T-helper 1 cell treated with Interleukin-12 subunit alpha and Interleukin-12 subunit beta and Interleukin-4 antibody, amounts not matched to agents 30 ng/mL and 1 ng/mL, for 36 hours (primary cell): ENCODE data around the gene CBFA2T2. TPM values are rescaled to one million over a fixed set of nuclear protein-coding genes. Genes with fewer than 3 reads are reported as not detected.
"Not testable (repeated sequence)": the region's sequence is repeated elsewhere in the genome, so short reads cannot be mapped to it uniquely, and the experiment has no call there.

ENCODE experiments used
- intact Hi-C: fragments of 100-400 bp; cut with micrococcal nuclease; formaldehyde crosslinking; loops from one replicate; pipeline ENCODE4 v1.15.1; 2024
- total RNA-seq: library from RNA; stranded (reverse); gene quantifications from 2 replicates; pipeline ENCODE4 v1.2.3, GENCODE V29; 2022

Gene CBFA2T2
- total RNA-seq, result 18.9 and 19.4 TPM in 2 replicates

GRCh38 chr20:33490023-33490933 is at the start of gene CBFA2T2:
TSS of gene CBFA2T2 (plus strand) at chr20:33490096. CDS start at chr20:33490268, 172 bp downstream.
- intact Hi-C loops, result no loop called here

DNA sequence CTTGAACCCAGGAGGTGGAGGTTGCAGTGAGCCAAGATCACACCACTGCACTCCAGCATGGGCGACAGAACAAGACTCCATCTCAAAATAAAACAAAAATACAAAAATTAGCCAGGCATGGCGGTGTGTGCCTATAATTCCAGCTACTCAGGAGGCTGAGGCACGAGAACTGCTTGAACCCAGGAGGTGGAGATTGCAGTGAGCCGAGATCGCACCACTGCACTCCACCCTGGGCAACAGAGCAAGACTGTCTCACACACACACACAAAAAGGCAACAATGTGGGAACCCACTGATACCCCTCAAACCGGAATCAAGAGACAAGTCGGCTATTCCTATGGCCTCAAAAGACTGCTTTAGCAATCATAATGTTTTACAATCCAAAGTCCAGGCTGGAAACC is 49.3 kb upstream of the CBFA2T2 start:
- intact Hi-C loops, result loop anchor here (5.0 to 10.0 kb wide), 3 partner anchors 143 to 864 kb away; partner anchors contain the start of genes AHCY and EIF2S2

DNA sequence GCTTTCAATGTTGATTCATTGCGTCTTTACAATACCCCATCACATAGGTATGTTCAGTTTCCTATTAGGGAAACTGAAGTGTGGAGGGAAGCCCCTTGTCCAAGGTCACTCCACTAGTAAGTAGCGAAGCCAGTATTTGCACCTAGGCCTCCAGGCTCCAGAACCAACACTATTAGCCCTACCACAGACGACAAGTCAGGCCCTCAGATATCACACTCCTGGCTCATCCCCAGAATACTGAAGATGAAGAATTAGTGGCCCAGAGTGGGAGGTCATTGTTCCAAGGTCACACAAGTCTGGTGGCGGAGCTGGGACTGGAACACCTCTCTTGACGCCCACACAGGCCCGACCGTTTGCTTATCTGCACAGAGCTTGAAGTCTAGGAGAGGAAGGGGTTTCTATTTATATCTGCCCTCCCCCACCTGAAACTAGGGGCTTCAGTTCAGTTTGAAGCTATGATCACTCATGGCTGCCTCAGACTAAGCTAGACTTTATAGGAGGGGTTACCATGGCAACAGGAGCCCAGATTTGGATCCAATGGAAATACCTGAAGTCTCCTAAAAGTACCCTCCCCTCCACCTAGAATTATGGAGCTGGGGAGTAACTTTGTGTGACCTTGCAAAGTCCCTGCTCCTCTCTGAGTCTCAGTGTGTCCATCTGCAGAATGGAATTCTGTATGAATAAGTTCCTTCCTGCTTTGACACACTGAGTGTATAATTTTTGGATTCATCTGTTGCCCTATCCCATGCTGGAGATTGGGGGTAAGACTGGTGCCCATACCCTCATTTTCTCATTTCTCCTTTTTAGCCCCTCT is 48.5 kb upstream of the CBFA2T2 start:
- intact Hi-C loops, result loop anchor here (5.0 to 10.0 kb wide), 3 partner anchors 144 to 863 kb away; partner anchors contain the start of genes AHCY and EIF2S2

- intact Hi-C loops, result loop anchor here (1.0 to 10.0 kb wide), 4 partner anchors 145 to 862 kb away; partner anchors contain the start of genes AHCY and EIF2S2
These were observed 47.5 kb upstream of the CBFA2T2 start for GRCh38 chr20:33442136-33443005.

- intact Hi-C loops, result loop anchor here (1.0 to 10.0 kb wide), 4 partner anchors 146 to 862 kb away; partner anchors contain the start of genes AHCY and EIF2S2
These were observed 46.8 kb upstream of the CBFA2T2 start for GRCh38 chr20:33443006-33443511.

DNA sequence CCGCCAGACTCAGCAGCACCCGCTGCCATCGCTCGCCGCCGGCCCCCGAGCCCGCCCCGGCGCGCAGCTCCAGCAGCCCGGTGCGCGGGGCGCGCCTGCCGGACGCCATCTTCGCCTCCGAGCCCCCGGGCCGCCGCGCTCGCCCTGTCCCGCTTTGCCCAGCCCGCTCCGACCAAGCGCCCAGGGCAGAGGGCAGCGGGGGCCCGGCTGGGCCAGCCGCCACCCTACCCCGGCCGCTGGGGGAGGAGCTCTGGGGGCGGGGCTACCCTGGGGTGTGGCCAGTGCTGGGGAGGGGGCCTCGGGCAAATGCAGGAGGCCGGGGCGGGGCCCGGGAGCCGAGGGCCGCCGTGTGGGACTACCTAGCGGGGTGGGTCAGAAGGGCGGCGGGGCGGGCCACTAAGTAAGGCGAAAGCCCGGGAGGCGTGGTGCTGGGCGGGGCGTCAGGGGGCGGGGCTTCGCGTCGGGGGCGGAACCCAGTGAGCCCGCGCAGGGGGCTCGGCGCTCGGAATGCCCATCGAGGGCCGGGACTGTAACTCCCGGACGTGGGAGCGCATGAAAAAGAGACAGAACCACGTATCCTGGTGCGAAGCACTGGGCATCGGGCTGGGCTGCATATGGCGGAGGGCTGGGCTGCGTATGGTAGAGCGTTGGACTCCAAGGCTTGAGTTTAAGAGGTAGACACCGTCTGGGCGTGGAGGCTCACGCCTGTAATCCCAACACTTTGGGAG is 46.2 kb upstream of the CBFA2T2 start, which contains the start of gene SNTA1:
TSS of gene SNTA1 (minus strand) at position 252 of the 728 bp plus-strand sequence. CDS start at position 109, 143 bp downstream.
- intact Hi-C loops, result loop anchor here (1.0 to 10.0 kb wide), 11 partner anchors 14 to 861 kb away; partner anchors contain the start of genes ACTL10, AHCY, CDK5RAP1 and E2F1

- intact Hi-C loops, result loop anchor here (1.0 to 10.0 kb wide), 10 partner anchors 12 to 860 kb away; partner anchors contain the start of genes ACTL10, AHCY, CDK5RAP1 and E2F1
These were observed 44.9 kb upstream of the CBFA2T2 start for GRCh38 chr20:33444797-33445560.

DNA sequence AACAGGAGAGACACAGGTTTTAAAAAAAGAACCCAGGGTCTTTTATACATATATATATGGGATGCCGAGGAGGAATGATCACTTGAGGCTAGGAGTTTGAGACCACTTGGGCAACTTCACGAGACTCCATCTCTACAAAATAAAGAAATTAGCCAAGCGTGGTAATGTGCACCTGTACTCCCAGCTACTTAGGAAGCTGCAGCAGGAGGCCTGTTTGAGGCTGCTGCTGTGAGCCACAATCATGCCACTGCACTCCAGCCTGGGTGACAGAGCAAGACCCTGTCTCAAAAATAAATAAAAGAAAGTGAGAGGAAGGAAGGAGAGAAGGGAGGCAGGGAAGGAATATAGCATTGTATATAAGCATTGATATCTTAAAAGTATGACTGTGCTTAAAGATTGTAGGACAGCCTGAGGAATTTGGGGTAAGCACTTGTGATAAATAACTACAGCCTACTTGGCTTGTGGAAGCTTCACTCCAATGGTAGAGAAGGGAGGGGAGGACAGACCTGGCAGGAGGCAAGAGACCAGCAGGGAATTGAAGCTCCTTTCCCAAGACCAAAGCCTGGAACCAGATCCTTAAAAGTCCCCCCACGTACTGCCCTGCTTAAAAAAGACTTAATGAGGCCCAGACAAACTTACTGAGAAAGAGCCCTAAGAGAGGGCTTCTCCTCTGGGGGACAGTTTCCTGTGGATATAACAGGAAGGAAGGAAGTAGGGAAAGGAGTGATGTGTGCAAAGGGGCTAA is 43.8 kb upstream of the CBFA2T2 start:
- intact Hi-C loops, result loop anchor here (10.0 kb wide), 1 partner anchor 859 kb away; the partner anchor contains the start of gene AHCY

DNA sequence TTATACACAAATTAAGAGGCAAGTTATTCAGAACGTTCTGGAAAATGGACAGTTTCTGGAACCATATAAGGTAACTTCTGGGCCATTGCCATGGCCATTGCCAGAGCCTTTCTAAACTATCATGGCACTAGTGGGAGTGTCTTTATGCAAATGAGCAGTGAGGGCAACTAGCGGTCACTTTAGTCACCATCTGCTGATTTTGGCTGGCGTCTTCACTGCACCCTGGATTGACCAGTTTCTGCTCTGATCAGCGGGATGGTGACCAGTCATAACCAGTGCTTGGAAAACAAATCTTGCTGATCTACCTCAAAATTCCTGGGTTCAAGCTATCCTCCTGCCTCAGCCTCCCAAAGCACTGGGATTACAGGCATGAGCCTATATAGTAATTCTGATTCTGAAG is 39.0 kb upstream of the CBFA2T2 start:
- intact Hi-C loops, result no loop called here

DNA sequence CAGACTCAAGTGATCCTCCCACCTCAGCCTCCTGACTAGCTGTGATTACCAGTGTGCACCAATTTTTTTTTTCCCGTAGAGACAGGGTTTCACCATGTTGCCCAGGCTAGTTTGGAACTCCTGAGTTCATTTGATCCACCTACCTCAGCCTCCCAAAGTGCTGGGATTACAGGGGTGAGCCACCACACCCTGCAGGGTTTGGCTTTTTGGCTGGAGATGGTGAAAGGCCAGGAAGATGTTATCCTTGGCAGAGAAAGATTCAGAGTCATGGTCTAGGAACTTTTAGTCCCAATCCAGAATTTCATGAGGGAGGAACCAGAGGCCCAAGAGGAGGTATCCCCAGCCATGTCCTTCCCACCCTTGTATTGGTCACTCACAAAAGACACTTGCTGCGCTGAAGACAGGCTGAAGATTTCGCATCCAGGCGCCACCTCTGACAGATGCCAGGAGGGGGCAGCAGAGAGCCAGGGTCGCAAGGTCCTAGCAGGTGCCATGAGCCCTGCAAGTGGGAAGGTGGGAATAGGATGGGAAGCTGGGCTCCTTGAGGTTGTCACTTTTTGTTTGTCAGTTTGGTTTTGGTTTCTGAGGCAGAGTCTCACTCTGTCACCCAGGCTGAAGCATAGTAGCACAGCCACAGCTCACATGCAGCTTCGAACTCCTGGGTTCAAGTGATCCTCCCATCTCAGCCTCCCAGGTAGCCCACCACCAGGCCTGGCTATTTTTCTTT is 32.8 kb upstream of the CBFA2T2 start:
- intact Hi-C loops, result loop anchor here (1.0 to 5.0 kb wide), 7 partner anchors 13 to 672 kb away; partner anchors contain the start of gene ACTL10

- intact Hi-C loops, result loop anchor here (5.0 kb wide), 2 partner anchors 328 to 608 kb away; no protein-coding TSS in a partner anchor
These were observed 30.3 kb upstream of the CBFA2T2 start for GRCh38 chr20:33459599-33459998.

DNA sequence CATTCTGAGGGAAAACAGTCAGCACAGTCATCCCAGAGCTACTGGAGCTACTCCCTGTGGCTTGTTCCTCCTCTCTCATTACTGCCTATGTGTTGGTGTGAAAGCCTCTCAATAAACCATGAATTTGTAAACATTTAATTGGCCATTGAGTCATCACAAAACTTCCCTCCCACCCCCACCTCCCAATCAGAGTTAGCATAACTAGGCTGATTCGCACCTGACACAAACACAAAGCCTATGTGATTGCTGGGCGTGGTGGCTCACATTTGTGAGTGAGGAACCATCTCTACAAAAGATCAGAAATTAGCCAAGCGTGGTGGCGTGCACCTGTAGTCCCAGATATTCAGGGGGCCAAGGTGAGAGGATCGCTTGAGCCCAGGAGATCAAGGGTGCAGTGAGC is 29.2 kb upstream of the CBFA2T2 start:
- intact Hi-C loops, result no loop called here

- intact Hi-C loops, result no loop called here
These were observed 26.4 kb upstream of the CBFA2T2 start for GRCh38 chr20:33463332-33464101.

- intact Hi-C loops, result not testable (repeated sequence)
These were observed 25.1 kb upstream of the CBFA2T2 start for GRCh38 chr20:33464759-33465158.

DNA sequence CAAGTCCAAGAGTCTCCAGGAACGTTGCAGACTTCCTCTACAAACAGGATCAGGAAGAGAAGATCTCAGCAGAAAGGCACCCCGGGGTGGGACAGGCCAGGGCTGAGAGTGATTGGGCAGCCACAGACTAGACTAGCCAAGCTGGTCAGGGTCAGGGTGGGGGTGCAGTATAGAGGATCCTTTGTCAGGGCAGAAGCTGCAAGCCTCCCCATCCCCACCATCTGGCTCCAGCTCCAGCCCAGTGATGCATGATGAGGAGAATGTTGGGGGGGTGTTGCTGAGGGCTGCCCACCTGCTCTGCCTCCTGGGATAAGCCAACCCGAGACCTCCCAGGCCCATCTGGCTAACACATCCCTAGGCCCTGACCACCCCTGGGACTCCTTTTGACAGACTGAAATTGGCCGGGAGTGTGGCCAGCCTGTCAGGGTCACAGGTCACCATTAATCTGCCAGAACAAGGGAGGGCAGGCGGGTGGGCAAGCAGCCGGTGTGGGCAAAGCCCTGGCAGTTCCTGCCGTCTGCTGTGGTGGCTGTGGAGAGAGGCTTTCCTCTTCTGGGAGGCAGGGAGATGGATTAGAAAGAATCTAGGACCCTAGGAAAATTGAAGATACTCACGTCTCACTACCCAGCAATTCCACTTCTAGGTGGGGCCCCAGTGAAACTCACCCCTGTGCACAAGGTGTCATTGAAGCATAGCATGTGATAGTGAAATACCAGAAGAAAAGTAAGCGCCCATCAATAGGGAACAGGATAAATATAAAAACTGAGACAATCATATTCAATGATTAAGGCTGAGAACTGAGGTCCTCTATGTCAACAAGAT is 24.2 kb upstream of the CBFA2T2 start:
- intact Hi-C loops, result no loop called here
